Nephron (organoid): ENCODE results near the gene COL7A1.

Experiments used
- H3K27ac Mint-ChIP-seq, 3 experiments: 2 replicates each; pipeline ENCODE4 v1.8.0; 2020; ENCODE audit warnings: mixed read lengths in 3 of 3, mild to moderate bottlenecking in 2 of 3, moderate library complexity in 1 of 3
- H3K27me3 Mint-ChIP-seq: 2 replicates; pipeline ENCODE4 v1.8.0; 2021; ENCODE audit warnings: low read depth, mild to moderate bottlenecking, moderate library complexity, mixed read lengths
- H3K36me3 Mint-ChIP-seq: 2 replicates; pipeline ENCODE4 v1.8.0; 2020; ENCODE audit warnings: low read depth, mixed read lengths
- H3K4me1 Mint-ChIP-seq: 2 replicates; pipeline ENCODE4 v1.8.0; 2020; ENCODE audit warnings: mixed read lengths
- H3K4me3 Mint-ChIP-seq, 3 experiments: 2 replicates each; pipeline ENCODE4 v1.8.0; 2020; ENCODE audit warnings: mild to moderate bottlenecking in 3 of 3, mixed read lengths in 3 of 3, moderate library complexity in 2 of 3
- H3K9me3 Mint-ChIP-seq: 2 replicates; pipeline ENCODE4 v1.8.0; 2020; ENCODE audit warnings: mixed read lengths
- CTCF ChIP-seq, 3 experiments: fragments of 200-600 bp; sonication (generic); IDR thresholded peaks; one replicate each; pipeline ENCODE4 v1.5.0; 2021; ENCODE audit warnings: antibody characterized with exemption in 3 of 3; ENCODE audit not compliant: unreplicated experiment in 3 of 3

Gene COL7A1

GRCh38 chr3:48595075-48595525 is at the start of gene COL7A1:
Gene COL7A1 (minus strand): TSS chr3:48595329. CDS start chr3:48595159, 170 bp downstream.
- TF ChIP-seq CTCF (IDR thresholded peaks at IDR 0.05; ENCODE audit: unreplicated experiment in 3 of 3): no peak
- Mint-ChIP-seq H3K27me3 (no peaks in the 10 kb centered on the region), H3K36me3 (peaks cover 20% of the 10 kb centered on the region), H3K4me3 (peak within 1 kb of the TSS in 1 of 3 experiments; percentile 14), H3K9me3 (no peaks in the 10 kb centered on the region), H3K4me1 (peaks cover 31% of the 10 kb centered on the region), H3K27ac (peak within 1 kb of the TSS; percentile 41 to 57 (median 46))

GRCh38 chr3:48642605-48643004 is 47.5 kb upstream of the COL7A1 start:
- Mint-ChIP-seq H3K27me3 (peaks cover 3% of the 10 kb centered on the region), H3K4me3 (no peak overlapping the region), H3K9me3 (no peaks in the 10 kb centered on the region), H3K4me1 (no peaks in the 10 kb centered on the region), H3K36me3 (peaks cover 4% of the 10 kb centered on the region), H3K27ac (no peak overlapping the region)
- no peak for TF ChIP-seq CTCF (IDR thresholded peaks at IDR 0.05; ENCODE audit: unreplicated experiment in 3 of 3)

GRCh38 chr3:48641396-48641795 is 46.3 kb upstream of the COL7A1 start:
- TF ChIP-seq CTCF (IDR thresholded peaks at IDR 0.05; ENCODE audit: unreplicated experiment in 3 of 3): no peak
- no peaks in the 10 kb centered on the region for H3K9me3 Mint-ChIP-seq
- peaks cover 3% of the 10 kb centered on the region for H3K27me3 Mint-ChIP-seq

GRCh38 chr3:48639944-48640606 is 44.9 kb upstream of the COL7A1 start:
- Mint-ChIP-seq H3K4me1 (peaks cover 16% of the 10 kb centered on the region), H3K9me3 (no peaks in the 10 kb centered on the region), H3K27ac (no peak overlapping the region), H3K27me3 (peaks cover 3% of the 10 kb centered on the region), H3K36me3 (peaks cover 4% of the 10 kb centered on the region), H3K4me3 (no peak overlapping the region)
- TF ChIP-seq CTCF (IDR thresholded peaks at IDR 0.05; ENCODE audit: unreplicated experiment in 3 of 3): no peak

More at GRCh38 chr3:48641396-48641795, 46.3 kb upstream of the COL7A1 start:
- H3K4me1 Mint-ChIP-seq: peaks cover 10% of the 10 kb centered on the region
- H3K4me3 Mint-ChIP-seq: no peak overlapping the region
- no peak overlapping the region for H3K27ac Mint-ChIP-seq
- peaks cover 4% of the 10 kb centered on the region for H3K36me3 Mint-ChIP-seq

GRCh38 chr3:48637305-48637704 is 42.2 kb upstream of the COL7A1 start:
- no peaks in the 10 kb centered on the region for H3K27me3 Mint-ChIP-seq
- H3K36me3 Mint-ChIP-seq: no peaks in the 10 kb centered on the region
- peak overlapping the region; percentile 57 to 69 (median 67) for H3K4me3 Mint-ChIP-seq
- no peak overlapping the region for H3K27ac Mint-ChIP-seq
- no peaks in the 10 kb centered on the region for H3K9me3 Mint-ChIP-seq
- H3K4me1 Mint-ChIP-seq: peaks cover 16% of the 10 kb centered on the region
- TF ChIP-seq CTCF (IDR thresholded peaks at IDR 0.05; ENCODE audit: unreplicated experiment in 3 of 3): no peak

GRCh38 chr3:48636149-48636655 is 41.1 kb upstream of the COL7A1 start:
- H3K27ac Mint-ChIP-seq: peak overlapping the region in 2 of 3 experiments; percentile 57 to 73
- H3K4me1 Mint-ChIP-seq: peaks cover 16% of the 10 kb centered on the region
- no peaks in the 10 kb centered on the region for H3K27me3 Mint-ChIP-seq
- H3K9me3 Mint-ChIP-seq: no peaks in the 10 kb centered on the region
- H3K4me3 Mint-ChIP-seq: peak overlapping the region; percentile 88 to 89 (median 88)
- TF ChIP-seq CTCF (IDR thresholded peaks at IDR 0.05; ENCODE audit: unreplicated experiment in 3 of 3): no peak
- peaks cover 3% of the 10 kb centered on the region for H3K36me3 Mint-ChIP-seq
